Ishikawa (cell line): ENCODE results near the gene SNRPD3.

Experiments
- CEBPB ChIP-seq: IDR thresholded peaks from 2 replicates; pipeline ENCODE4 v1.6.1; 2012
- CREB1 ChIP-seq: IDR thresholded peaks from 2 replicates; pipeline ENCODE4 v1.6.1; 2012; ENCODE audit warnings: low read depth
- EGR1 ChIP-seq: IDR thresholded peaks from 2 replicates; pipeline ENCODE4 v1.6.1; 2012
- EP300 ChIP-seq: IDR thresholded peaks from 2 replicates; pipeline ENCODE4 v1.6.1; 2012; ENCODE audit warnings: borderline replicate concordance
- FOXM1 ChIP-seq: IDR thresholded peaks from 2 replicates; pipeline ENCODE4 v1.6.1; 2012; ENCODE audit warnings: low read depth, borderline replicate concordance
- NFIC ChIP-seq: IDR thresholded peaks from 2 replicates; pipeline ENCODE4 v1.6.1; 2012
- RAD21 ChIP-seq: IDR thresholded peaks from 2 replicates; pipeline ENCODE4 v1.6.1; 2012; ENCODE audit warnings: low read depth
- TAF1 ChIP-seq: IDR thresholded peaks from 2 replicates; pipeline ENCODE4 v1.6.1; 2012; ENCODE audit warnings: low read depth, mild to moderate bottlenecking
- TCF12 ChIP-seq: IDR thresholded peaks from 2 replicates; pipeline ENCODE4 v1.6.1; 2012; ENCODE audit warnings: low read depth
- TEAD4 ChIP-seq: IDR thresholded peaks from 2 replicates; pipeline ENCODE4 v1.6.1; 2012
- YY1 ChIP-seq: IDR thresholded peaks from 2 replicates; pipeline ENCODE4 v1.6.1; 2012; ENCODE audit warnings: low read depth
- ZBTB7A ChIP-seq: IDR thresholded peaks from 2 replicates; pipeline ENCODE4 v1.6.1; 2012; ENCODE audit warnings: low read depth
- TF ChIP-seq, protein P1 (sequence below): IDR thresholded peaks from 2 replicates; pipeline ENCODE4 v1.6.1; 2012; ENCODE audit warnings: low read depth, mild to moderate bottlenecking
- TF ChIP-seq, protein P2 (sequence below): IDR thresholded peaks from 2 replicates; pipeline ENCODE4 v1.6.1; 2012
- TF ChIP-seq, protein P3 (sequence below): IDR thresholded peaks from 2 replicates; pipeline ENCODE4 v1.6.1; 2012

Gene SNRPD3

DNA sequence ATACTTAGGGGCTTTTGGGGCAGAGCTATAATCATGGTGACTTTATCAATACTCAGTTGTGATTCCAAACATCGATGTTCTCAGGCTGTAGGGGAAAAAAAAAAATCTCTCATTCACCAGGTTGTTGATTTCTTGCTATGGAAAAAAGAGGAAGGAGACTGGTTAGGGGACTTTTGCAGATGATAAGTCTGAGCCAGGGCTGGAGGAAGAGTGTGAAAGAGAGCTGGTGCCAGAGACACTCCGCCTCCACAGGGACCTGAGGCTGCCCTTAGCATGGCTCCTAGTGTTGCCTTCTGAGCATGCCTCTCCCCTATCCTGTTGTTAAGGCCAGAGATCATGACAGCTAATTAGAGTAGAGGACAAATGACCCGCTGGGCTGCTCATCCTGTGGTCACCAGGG lies 43.8 kb upstream of the SNRPD3 start:
- TF ChIP-seq, protein P1, sequence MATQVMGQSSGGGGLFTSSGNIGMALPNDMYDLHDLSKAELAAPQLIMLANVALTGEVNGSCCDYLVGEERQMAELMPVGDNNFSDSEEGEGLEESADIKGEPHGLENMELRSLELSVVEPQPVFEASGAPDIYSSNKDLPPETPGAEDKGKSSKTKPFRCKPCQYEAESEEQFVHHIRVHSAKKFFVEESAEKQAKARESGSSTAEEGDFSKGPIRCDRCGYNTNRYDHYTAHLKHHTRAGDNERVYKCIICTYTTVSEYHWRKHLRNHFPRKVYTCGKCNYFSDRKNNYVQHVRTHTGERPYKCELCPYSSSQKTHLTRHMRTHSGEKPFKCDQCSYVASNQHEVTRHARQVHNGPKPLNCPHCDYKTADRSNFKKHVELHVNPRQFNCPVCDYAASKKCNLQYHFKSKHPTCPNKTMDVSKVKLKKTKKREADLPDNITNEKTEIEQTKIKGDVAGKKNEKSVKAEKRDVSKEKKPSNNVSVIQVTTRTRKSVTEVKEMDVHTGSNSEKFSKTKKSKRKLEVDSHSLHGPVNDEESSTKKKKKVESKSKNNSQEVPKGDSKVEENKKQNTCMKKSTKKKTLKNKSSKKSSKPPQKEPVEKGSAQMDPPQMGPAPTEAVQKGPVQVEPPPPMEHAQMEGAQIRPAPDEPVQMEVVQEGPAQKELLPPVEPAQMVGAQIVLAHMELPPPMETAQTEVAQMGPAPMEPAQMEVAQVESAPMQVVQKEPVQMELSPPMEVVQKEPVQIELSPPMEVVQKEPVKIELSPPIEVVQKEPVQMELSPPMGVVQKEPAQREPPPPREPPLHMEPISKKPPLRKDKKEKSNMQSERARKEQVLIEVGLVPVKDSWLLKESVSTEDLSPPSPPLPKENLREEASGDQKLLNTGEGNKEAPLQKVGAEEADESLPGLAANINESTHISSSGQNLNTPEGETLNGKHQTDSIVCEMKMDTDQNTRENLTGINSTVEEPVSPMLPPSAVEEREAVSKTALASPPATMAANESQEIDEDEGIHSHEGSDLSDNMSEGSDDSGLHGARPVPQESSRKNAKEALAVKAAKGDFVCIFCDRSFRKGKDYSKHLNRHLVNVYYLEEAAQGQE, result no peak
- no peak for TF ChIP-seq EP300
- no peak for TF ChIP-seq TCF12
- TF ChIP-seq TEAD4, result no peak
- no peak for TF ChIP-seq FOXM1

DNA sequence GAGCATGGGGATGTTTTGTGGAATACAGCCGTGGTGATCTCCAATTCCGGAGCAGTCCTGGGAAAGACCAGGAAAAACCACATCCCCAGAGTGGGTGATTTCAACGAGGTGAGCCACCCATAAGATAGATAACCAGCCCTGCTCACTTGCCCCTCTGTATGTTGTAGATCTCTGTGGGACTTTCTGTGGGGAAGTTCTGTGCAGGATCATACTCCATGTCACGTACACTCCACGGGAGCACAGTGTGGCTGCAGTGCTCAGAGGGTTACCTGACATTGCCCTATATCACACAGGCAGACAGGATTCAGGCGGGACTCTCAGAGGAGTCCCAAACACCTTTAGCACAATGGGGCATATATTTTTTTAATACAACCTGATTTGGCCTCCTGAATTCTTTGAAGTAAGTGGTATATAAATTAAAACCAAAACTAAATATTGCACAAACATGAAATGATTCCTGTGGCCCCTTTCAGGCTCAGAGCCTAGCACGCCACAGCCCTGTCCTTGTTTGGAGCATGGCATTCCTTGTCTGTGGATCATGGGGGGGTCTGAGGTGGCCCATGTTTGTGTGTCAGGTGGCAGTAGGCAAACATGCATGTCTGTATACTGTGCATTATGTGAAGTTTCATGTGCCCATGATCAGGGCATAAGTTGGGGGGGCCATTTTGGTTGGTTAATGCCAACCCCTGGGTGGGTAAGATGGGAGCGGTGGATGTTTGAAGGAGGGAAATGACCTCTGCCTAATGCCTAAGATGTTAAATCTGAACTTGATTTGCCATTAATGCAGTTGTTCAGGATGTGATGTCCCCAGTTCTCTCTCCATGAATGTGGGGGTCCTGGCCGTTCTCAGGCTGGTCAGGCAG lies 42.2 kb upstream of the SNRPD3 start:
- TF ChIP-seq, protein P1, result no peak
- TF ChIP-seq YY1 (no peak), CEBPB (no peak), TCF12 (no peak), EP300 (no peak), FOXM1 (no peak), EGR1 (no peak), ZBTB7A (no peak), CREB1 (no peak), TEAD4 (no peak), NFIC (no peak), TAF1 (no peak), RAD21 (no peak)
- TF ChIP-seq, protein P2, sequence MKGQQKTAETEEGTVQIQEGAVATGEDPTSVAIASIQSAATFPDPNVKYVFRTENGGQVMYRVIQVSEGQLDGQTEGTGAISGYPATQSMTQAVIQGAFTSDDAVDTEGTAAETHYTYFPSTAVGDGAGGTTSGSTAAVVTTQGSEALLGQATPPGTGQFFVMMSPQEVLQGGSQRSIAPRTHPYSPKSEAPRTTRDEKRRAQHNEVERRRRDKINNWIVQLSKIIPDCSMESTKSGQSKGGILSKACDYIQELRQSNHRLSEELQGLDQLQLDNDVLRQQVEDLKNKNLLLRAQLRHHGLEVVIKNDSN, result no peak
- TF ChIP-seq, protein P3, sequence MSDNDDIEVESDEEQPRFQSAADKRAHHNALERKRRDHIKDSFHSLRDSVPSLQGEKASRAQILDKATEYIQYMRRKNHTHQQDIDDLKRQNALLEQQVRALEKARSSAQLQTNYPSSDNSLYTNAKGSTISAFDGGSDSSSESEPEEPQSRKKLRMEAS, result no peak

DNA sequence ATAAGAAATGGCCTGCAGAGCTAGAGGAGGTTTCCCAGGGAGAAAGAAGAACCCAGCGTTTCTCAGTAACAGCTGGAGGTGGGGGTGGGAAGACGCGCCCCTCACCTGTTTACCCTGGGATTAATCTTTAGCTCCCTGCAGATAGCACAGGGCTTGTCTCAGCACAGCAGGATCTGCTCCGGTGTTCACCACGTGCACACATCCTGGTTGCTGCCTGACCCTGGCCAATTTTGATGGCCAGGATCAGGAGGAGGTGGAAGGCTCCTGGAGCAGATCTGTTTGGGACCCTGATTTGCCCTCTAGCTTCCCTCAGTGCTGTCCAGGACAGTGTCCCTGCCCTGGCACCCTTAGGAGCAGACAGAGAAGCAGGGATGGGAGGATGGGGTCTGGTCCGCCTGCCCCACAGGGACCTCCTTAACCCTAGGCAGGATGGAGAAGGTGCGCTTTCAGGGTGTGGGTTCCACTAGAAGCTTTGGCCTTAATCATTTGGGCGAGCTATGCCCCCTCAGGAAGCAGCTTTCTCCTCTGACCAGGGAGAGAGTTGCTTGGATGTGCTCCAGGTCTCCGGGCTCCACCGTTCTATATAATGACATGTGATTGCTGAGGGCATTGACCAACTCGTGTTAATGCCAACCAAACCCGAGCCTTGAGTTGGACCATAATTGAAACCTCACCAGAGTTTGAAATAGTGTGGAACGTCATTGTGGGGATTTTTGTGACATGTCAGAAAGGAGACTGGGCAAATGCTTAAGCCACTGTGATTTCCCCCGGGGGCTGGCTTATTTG lies 41.4 kb upstream of the SNRPD3 start:
- TF ChIP-seq YY1 (no peak), EGR1 (no peak), RAD21 (no peak), CEBPB (no peak), NFIC (no peak), TEAD4 (no peak)
- TF ChIP-seq, protein P2, result no peak
- TF ChIP-seq, protein P3, result no peak
- TF ChIP-seq, protein P1, result no peak

DNA sequence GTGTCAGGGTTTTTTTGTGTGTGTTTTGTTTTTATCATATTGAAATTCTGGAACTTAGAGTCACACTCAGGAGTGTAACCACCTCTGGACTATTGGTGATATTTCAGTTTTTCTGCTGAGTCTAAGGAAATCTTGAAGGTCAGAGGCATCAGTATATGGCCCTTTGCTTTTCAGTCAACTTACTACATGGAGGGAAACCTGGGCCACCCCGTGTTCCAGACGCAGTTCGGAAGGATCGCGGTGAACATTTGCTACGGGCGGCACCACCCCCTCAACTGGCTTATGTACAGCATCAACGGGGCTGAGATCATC lies 40.8 kb upstream of the SNRPD3 start:
- TF ChIP-seq EGR1 (no peak), ZBTB7A (no peak), EP300 (no peak), NFIC (no peak), CREB1 (no peak), TEAD4 (no peak), TAF1 (no peak), YY1 (no peak), RAD21 (no peak)
- TF ChIP-seq, protein P2, result no peak
